Sigmoid colon (tissue), 4 donors: ENCODE results near the gene KATNAL2.

Experiments
- EP300 ChIP-seq, 4 donors: sonication (generic); formaldehyde crosslinking; IDR thresholded peaks; one replicate each; pipeline ENCODE4 v1.6.1; 2017; ENCODE audit warnings: antibody characterized with exemption in 4 of 4
- POLR2A ChIP-seq, 2 donors: fragments of 450-650 bp; IDR thresholded peaks; one replicate each; pipeline ENCODE4 v1.6.1; 2016; ENCODE audit warnings: antibody characterized with exemption in 2 of 2, mild to moderate bottlenecking in 2 of 2, moderate library complexity in 2 of 2
- POLR2AphosphoS5 ChIP-seq, 4 donors: sonication (generic); formaldehyde crosslinking; IDR thresholded peaks; one replicate each; pipeline ENCODE4 v1.6.1; 2017; ENCODE audit warnings: antibody characterized with exemption in 4 of 4
- TF ChIP-seq, protein P1 (sequence below), 4 experiments: fragments of 450-650 bp in 3 of 4; fragments of 200-600 bp in 1 of 4; IDR thresholded peaks; one replicate each; pipeline ENCODE4 v1.5.1; 2016 to 2019; ENCODE audit warnings: antibody characterized with exemption in 4 of 4, mild to moderate bottlenecking in 3 of 4, moderate library complexity in 2 of 4

DNA sequence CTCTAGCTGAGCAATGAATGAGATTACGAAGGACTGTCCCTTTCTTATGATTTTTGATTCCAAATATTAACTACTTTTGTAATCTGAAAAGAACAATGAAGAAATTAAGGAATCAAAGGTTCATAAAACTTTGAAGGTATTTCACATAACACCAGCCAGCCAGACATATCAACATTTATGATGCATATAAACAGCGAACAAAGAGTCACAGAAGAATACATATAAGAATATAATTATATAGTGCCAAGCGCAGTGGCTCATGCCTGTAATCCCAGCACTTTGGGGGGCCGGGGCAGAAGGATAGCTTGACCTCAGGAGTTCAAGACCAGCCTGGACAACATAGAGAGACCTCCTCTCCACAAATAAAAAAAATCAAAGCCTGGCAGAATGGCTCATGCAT, 34.2 kb upstream of the KATNAL2 start:
- TF ChIP-seq POLR2A (IDR thresholded peaks at IDR 0.05) (no peak), POLR2AphosphoS5 (IDR thresholded peaks at IDR 0.05) (no peak), EP300 (IDR thresholded peaks at IDR 0.05) (no peak)
- TF ChIP-seq, protein P1, sequence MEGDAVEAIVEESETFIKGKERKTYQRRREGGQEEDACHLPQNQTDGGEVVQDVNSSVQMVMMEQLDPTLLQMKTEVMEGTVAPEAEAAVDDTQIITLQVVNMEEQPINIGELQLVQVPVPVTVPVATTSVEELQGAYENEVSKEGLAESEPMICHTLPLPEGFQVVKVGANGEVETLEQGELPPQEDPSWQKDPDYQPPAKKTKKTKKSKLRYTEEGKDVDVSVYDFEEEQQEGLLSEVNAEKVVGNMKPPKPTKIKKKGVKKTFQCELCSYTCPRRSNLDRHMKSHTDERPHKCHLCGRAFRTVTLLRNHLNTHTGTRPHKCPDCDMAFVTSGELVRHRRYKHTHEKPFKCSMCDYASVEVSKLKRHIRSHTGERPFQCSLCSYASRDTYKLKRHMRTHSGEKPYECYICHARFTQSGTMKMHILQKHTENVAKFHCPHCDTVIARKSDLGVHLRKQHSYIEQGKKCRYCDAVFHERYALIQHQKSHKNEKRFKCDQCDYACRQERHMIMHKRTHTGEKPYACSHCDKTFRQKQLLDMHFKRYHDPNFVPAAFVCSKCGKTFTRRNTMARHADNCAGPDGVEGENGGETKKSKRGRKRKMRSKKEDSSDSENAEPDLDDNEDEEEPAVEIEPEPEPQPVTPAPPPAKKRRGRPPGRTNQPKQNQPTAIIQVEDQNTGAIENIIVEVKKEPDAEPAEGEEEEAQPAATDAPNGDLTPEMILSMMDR (IDR thresholded peaks at IDR 0.05): no peak
